Pancreas (tissue), 10 donors: Measurements from ENCODE around the gene VPS37C. TPM values are rescaled to one million over a fixed set of nuclear protein-coding genes. Genes with fewer than 3 reads are reported as not detected.

Source experiments
- ATAC-seq, 4 donors: fragments of 200-7000 bp; cut with Tn5 transposase; one replicate each; pipeline versions ENCODE4 v1.8.0 to v1.9.1; 2020; ENCODE audit warnings: mild to moderate bottlenecking in 4 of 4, moderate library complexity in 4 of 4
- DNase-seq, 6 donors: peaks; one replicate each; pipeline ENCODE4 v3.0.0-alpha.2; 2020
- FAIRE-seq: peaks from 2 replicates; lab custom pipeline; 2012; peaks lifted over from hg19 to GRCh38; lab: Jason Lieb, UNC
- H3K27ac ChIP-seq, 4 donors: fragments of 200-600 bp; sonication (generic); 1 replicate in 3 of 4; 2 replicates in 1 of 4; pipeline versions ENCODE4 v1.5.0 to v1.8.0; 2020
- H3K27me3 ChIP-seq, 4 donors: fragments of 200-600 bp; one replicate each; pipeline ENCODE4 v1.8.0; 2021
- H3K36me3 ChIP-seq, 3 donors: fragments of 200-600 bp; sonication (generic) in 1 of 3; one replicate each; pipeline versions ENCODE4 v1.5.0 to v1.8.0; 2020 to 2021
- H3K4me1 ChIP-seq, 3 donors: fragments of 200-600 bp; one replicate each; pipeline ENCODE4 v1.8.0; 2021
- H3K4me3 ChIP-seq, 4 donors: fragments of 200-600 bp; sonication (generic) in 2 of 4; one replicate each; pipeline versions ENCODE4 v1.5.0 to v1.8.0; 2020 to 2021
- H3K9me3 ChIP-seq, 4 donors: fragments of 200-600 bp; one replicate each; pipeline ENCODE4 v1.8.0; 2021
- WGBS, 2 donors: extraction: QIAGEN DNeasy Blood & Tissue Kit; methylation state at CpG; one replicate each; pipeline ENCODE4 v1.1.7; 2013; 5-methylcytosine and 5-hydroxymethylcytosine counted together
- intact Hi-C, 3 donors: fragments of 100-400 bp; cut with DNase I; formaldehyde crosslinking; loops; one replicate each; pipeline versions ENCODE4 v1.11.1 to v1.14.2; 2022
- polyA plus RNA-seq, 2 donors: library from polyadenylated mRNA; stranded (reverse); fragments of 200-250 nt; gene quantifications; one replicate each; pipeline ENCODE4 v1.2.3, GENCODE V29; 2013
- total RNA-seq, 6 donors: library from RNA; stranded (reverse); fragmentation: NEBNext Ultra II Directional in 4 of 6; extraction: Animal tissue kit (Norgen Biotek cat#: 25700) in 4 of 6; gene quantifications; one replicate each; pipeline versions ENCODE4 v1.2.1 to v1.2.4, GENCODE V29; 2021 to 2023
- TF ChIP-seq, protein P1 (sequence below), 4 donors: fragments of 200-600 bp; sonication (generic) in 3 of 4; IDR thresholded peaks; one replicate each; pipeline versions ENCODE4 v1.5.0 to v1.8.0; 2021; ENCODE audit warnings: antibody characterized with exemption in 4 of 4
- donor health status: healthy with polysubstance abuse.
- donor health status: DM: no; HTN: no; CAD: no; lungs with moderate emphysema.
- donor health status: DM: no; HTN: no; CAD: no.
- donor health status: control.
- donor health status: control.
- donor health status: Bipolar disorder and iron deficiency.
- donor health status: DM: yes; HTN: yes; CAD: no.
- donor health status: DM: no; HTN: no; CAD: no.
- donor health status: DM: no; HTN: no; CAD: no.
- donor health status: DM: yes; HTN: yes; CAD: no.

VPS37C gene
- total and polyA plus RNA-seq, 8 donors: 12.1 to 25.7 (median 16.2) TPM

DNA sequence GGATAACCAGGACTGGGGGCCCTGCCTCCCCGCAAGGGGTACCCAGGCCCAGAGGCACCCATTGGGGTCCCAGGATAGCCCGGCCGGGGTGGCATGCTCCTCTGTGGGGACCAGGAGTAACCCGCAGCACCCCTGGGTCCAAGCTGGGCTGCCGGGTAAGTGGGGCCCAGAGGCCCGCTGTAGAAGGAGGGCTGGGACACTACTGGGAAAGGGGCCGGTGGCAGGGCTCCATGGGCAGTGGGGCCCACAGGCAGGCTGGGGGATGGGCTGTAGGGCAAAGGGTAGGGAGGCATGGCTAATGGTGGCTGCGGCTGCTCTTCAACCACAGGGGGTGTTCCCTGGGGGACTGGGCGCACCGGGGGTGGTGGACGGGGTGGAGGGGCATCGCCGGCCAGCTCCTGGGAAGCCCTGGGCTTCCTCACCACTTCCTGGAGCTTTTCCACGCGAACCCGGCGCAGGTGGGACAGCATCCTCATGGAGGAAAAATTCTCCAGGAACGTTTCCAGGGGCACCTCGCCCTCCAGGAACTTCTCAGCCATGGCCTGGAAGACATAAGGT, 29.1 kb downstream of the VPS37C start:
- ATAC-seq (no peak), FAIRE-seq (no peak), DNase-seq (peak in 1 of 6 donors; percentile 75)
- Histone ChIP-seq H3K27me3 (no peaks in the 10 kb centered on the region), H3K36me3 (peaks cover 0 to 5% (median 4%) of the 10 kb centered on the region in 3 donors), H3K27ac (no peak overlapping the region), H3K4me3 (no peak overlapping the region), H3K9me3 (no peaks in the 10 kb centered on the region), H3K4me1 (peaks cover 0 to 7% (median 0%) of the 10 kb centered on the region in 3 donors)
- 95 to 96% methylated on average over 18 to 19 of the region's 19 CpGs for WGBS, 2 donors
- intact Hi-C loops: no loop called here
- TF ChIP-seq, protein P1, sequence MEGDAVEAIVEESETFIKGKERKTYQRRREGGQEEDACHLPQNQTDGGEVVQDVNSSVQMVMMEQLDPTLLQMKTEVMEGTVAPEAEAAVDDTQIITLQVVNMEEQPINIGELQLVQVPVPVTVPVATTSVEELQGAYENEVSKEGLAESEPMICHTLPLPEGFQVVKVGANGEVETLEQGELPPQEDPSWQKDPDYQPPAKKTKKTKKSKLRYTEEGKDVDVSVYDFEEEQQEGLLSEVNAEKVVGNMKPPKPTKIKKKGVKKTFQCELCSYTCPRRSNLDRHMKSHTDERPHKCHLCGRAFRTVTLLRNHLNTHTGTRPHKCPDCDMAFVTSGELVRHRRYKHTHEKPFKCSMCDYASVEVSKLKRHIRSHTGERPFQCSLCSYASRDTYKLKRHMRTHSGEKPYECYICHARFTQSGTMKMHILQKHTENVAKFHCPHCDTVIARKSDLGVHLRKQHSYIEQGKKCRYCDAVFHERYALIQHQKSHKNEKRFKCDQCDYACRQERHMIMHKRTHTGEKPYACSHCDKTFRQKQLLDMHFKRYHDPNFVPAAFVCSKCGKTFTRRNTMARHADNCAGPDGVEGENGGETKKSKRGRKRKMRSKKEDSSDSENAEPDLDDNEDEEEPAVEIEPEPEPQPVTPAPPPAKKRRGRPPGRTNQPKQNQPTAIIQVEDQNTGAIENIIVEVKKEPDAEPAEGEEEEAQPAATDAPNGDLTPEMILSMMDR (IDR thresholded peaks at IDR 0.05): no peak

DNA sequence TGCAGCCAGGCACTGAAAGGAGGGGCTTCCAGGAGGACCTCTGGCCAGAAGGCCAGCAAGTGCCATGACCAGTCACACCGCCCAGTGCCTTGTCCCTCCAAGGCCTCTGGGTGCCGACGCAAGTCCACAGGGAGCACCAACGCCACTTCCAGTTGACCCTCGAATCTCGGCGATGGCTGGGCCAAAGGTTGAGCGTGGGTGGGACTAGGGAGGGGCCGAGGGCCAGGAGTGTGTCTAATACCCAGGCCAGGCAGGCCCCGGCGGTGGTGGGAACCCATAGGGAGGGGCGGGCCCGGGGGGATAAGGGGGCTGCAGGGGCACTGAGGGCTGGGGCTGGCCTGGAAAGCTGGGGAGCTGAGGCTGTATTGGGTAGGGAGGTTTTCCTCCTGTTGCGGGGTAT, 29.6 kb downstream of the VPS37C start:
- Histone ChIP-seq H3K9me3 (no peaks in the 10 kb centered on the region), H3K27ac (no peak overlapping the region), H3K4me1 (peaks cover 0 to 7% (median 0%) of the 10 kb centered on the region in 3 donors), H3K36me3 (peaks cover 0 to 5% (median 4%) of the 10 kb centered on the region in 3 donors), H3K4me3 (no peak overlapping the region), H3K27me3 (no peaks in the 10 kb centered on the region)
- FAIRE-seq: no peak
- DNase-seq: no peak
- no peak for ATAC-seq
- 89 to 90% methylated on average over 14 of the region's 14 CpGs for WGBS, 2 donors
- TF ChIP-seq, protein P1 (IDR thresholded peaks at IDR 0.05): no peak
- intact Hi-C loops: no loop called here

DNA sequence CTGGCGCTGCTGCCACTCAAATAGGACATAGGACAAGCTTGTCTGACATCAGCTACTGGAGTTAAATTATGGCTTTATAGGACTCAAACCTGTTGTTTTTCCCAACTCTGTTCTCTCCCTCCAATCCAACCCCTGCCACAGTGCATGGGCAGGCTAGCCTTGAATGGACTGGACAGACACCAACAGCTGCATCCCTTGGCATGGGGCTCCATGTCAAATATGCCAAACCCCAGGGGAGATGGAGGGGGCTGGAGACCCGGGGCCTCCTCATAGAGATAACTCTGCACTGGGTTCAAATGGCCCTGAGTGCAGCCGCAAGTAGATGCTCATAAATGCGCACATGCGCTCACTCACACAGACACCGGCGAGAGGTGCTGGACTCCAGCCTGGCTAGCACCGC, 30.0 kb downstream of the VPS37C start:
- WGBS, 2 donors: 88 to 91% methylated on average over 8 of the region's 8 CpGs
- H3K4me3 ChIP-seq: no peak overlapping the region
- H3K27me3 ChIP-seq: no peaks in the 10 kb centered on the region
- H3K9me3 ChIP-seq: no peaks in the 10 kb centered on the region
- DNase-seq: no peak
- TF ChIP-seq, protein P1 (IDR thresholded peaks at IDR 0.05): no peak
- intact Hi-C loops: no loop called here
- no peak for FAIRE-seq
- H3K27ac ChIP-seq: peak overlapping the region in 1 of 4 donors; percentile 71
- peaks cover 0 to 5% (median 4%) of the 10 kb centered on the region in 3 donors for H3K36me3 ChIP-seq
- peaks cover 0 to 7% (median 0%) of the 10 kb centered on the region in 3 donors for H3K4me1 ChIP-seq
- no peak for ATAC-seq

DNA sequence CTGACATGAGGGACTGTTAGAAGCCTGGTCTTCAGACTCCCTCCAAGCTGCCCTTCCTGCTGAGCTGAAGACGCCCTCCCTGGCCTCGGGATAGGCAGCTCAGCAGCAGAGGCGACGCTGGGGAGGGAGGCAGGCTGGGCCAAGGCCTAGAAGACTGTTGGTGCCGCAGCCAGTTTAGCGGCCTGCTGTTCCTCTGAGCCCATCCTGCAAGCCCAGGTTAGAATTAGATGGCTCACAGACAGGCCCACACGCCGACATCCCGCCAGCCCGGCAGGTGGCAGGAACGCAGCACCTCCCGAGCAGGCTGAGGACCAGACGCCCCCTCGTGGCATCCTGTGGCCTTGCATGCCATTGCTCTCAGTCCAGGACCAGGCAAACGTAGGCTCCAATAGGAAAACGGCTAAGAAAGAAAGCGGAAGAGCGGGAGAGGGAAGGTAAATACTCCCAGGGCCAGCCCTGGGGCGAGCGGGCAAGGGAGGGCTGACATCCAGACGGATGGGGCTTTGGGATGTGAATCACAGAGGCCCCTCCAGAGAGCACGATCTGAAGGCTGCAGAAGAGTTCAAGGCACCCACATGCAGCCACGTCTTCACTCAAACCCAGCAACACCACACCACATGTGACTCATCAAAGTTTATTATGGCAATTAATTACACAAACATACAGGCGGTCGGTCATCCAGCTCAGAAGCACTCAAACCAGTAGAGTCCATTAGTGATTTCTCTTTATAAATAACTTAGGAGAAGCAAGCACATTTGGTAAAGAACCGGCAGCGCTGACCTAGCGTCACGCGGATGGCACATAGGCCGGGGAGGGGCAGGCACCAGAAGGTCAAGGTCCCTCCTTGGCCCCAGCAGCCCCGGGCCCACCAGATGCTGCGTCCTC, 31.3 kb downstream of the VPS37C start:
- Histone ChIP-seq H3K4me1 (peaks cover 0 to 7% (median 0%) of the 10 kb centered on the region in 3 donors), H3K27me3 (no peaks in the 10 kb centered on the region), H3K9me3 (no peaks in the 10 kb centered on the region), H3K36me3 (peaks cover 0 to 5% (median 4%) of the 10 kb centered on the region in 3 donors), H3K4me3 (no peak overlapping the region), H3K27ac (peak overlapping the region in 2 of 4 donors; percentile 42 to 71)
- intact Hi-C loops: loop anchor here in 1 of 3 donors (5.0 kb wide), 1 partner anchor 303 kb away; no protein-coding TSS in a partner anchor
- FAIRE-seq: no peak
- peak; percentile 83 to 95 (median 91) for DNase-seq
- peak; percentile 89 to 97 (median 94) for ATAC-seq
- TF ChIP-seq, protein P1 (IDR thresholded peaks at IDR 0.05): peak; percentile 97 to 99 (median 98)
- 28 to 30% methylated on average over 33 of the region's 33 CpGs for WGBS, 2 donors
